H1 (cell line): ENCODE results near the gene DDX56. TPM values are rescaled to one million over a fixed set of nuclear protein-coding genes. Genes with fewer than 3 reads are reported as not detected.

Source experiments
- CTCF ChIA-PET: fragments of 300-600 bp; sonication (Branson Sonifier 250); formaldehyde crosslinking; loops from one replicate; lab custom pipeline; 2021; ENCODE audit not compliant: partially characterized antibody; lab: Charles Lee
- POLR2A ChIA-PET: fragments of 300-600 bp; sonication (Branson Sonifier 250); formaldehyde crosslinking; loops from one replicate; lab custom pipeline; 2021; ENCODE audit warnings: inconsistent platforms; ENCODE audit not compliant: partially characterized antibody; lab: Charles Lee
- DNase-seq, 2 experiments: peaks; one replicate each; pipeline versions ENCODE4 v3.0.0 to v3.0.0-alpha.2; 2010 to 2022; ENCODE audit warnings: low spot score in 2 of 2, low read depth in 1 of 2, mixed read lengths in 1 of 2
- FAIRE-seq: peaks from 2 replicates; lab custom pipeline; 2011; peaks lifted over from hg19 to GRCh38; lab: Jason Lieb, UNC
- H2AFZ ChIP-seq: 2 replicates; pipeline ENCODE4 v1.8.1; 2012; ENCODE audit warnings: low read length, inconsistent platforms
- H2AK5ac ChIP-seq: 2 replicates; pipeline ENCODE4 v1.6.1; 2013; ENCODE audit warnings: low read depth, low read length
- H2BK120ac ChIP-seq: replicated peaks from 2 replicates; pipeline ENCODE3; 2013; ENCODE audit warnings: low read depth, low read length, inconsistent platforms
- H2BK12ac ChIP-seq: 2 replicates; pipeline ENCODE4 v1.6.1; 2013; ENCODE audit warnings: low read depth, low read length
- H2BK15ac ChIP-seq: 2 replicates; pipeline ENCODE4 v1.6.1; 2013; ENCODE audit warnings: low read length
- H2BK20ac ChIP-seq: 2 replicates; pipeline ENCODE4 v1.6.1; 2013; ENCODE audit warnings: low read length
- H2BK5ac ChIP-seq: 2 replicates; pipeline ENCODE4 v1.6.1; 2013; ENCODE audit warnings: low read depth, low read length
- H3K14ac ChIP-seq: 2 replicates; pipeline ENCODE4 v1.6.1; 2013; ENCODE audit warnings: inconsistent platforms; ENCODE audit not compliant: insufficient read length
- H3K18ac ChIP-seq: 2 replicates; pipeline ENCODE4 v1.6.1; 2013; ENCODE audit warnings: low read length; ENCODE audit errors: extremely low read depth
- H3K23ac ChIP-seq: 2 replicates; pipeline ENCODE4 v1.6.1; 2013; ENCODE audit warnings: inconsistent platforms; ENCODE audit not compliant: insufficient read length
- H3K23me2 ChIP-seq: 2 replicates; pipeline ENCODE4 v1.6.1; 2013; ENCODE audit warnings: low read depth, low read length
- H3K27ac ChIP-seq: 2 replicates; pipeline ENCODE4 v1.6.1; 2011; ENCODE audit warnings: low read depth, low read length, inconsistent platforms
- H3K27me3 ChIP-seq, 4 experiments: replicated peaks in 1 of 4; 1 replicate in 1 of 4; 2 replicates in 3 of 4; pipeline versions ENCODE4 v1.6.1 to v1.8.1; 2011 to 2013; ENCODE audit warnings: low read length in 3 of 4, mild to moderate bottlenecking in 3 of 4, inconsistent platforms in 2 of 4, mixed read lengths in 2 of 4, moderate library complexity in 1 of 4; ENCODE audit not compliant: control insufficient read depth in 3 of 4, insufficient read depth in 3 of 4; ENCODE audit errors: extremely low read depth in 1 of 4
- H3K36me3 ChIP-seq, 4 experiments: 2 replicates each; pipeline versions ENCODE4 v1.6.1 to v1.8.1; 2011 to 2013; ENCODE audit warnings: mild to moderate bottlenecking in 4 of 4, low read length in 3 of 4, moderate library complexity in 2 of 4, control low read depth in 1 of 4, inconsistent platforms in 1 of 4; ENCODE audit not compliant: insufficient read depth in 4 of 4, control insufficient read depth in 2 of 4
- H3K4ac ChIP-seq: replicated peaks from 2 replicates; pipeline ENCODE3; 2013; ENCODE audit warnings: low read length, low read depth, mixed read lengths, inconsistent platforms; ENCODE audit not compliant: insufficient read length
- H3K4me1 ChIP-seq, 4 experiments: replicated peaks in 1 of 4; 1 replicate in 1 of 4; 2 replicates in 3 of 4; pipeline versions ENCODE4 v1.6.1 to v1.8.1; 2011 to 2013; ENCODE audit warnings: low read length in 3 of 4, inconsistent platforms in 2 of 4, mixed read lengths in 1 of 4; ENCODE audit not compliant: insufficient read depth in 4 of 4, control insufficient read depth in 3 of 4
- H3K4me2 ChIP-seq, 2 experiments: 2 replicates each; pipeline versions ENCODE4 v1.6.1 to v1.8.1; 2011 to 2013; ENCODE audit warnings: low read depth in 2 of 2, low read length in 2 of 2, control low read depth in 1 of 2, inconsistent platforms in 1 of 2, mild to moderate bottlenecking in 1 of 2; ENCODE audit not compliant: insufficient read depth in 1 of 2
- H3K4me3 ChIP-seq, 4 experiments: fragments of 200-600, 300-600 bp in 1 of 4; sonication (generic), shearing (Covaris generic), sonication (Bioruptor Twin) in 1 of 4; 2 replicates each; pipeline versions ENCODE4 v1.5.1 to v1.8.1; 2011 to 2016; ENCODE audit warnings: low read length in 4 of 4, low read depth in 3 of 4, control low read depth in 2 of 4, inconsistent platforms in 2 of 4, mild to moderate bottlenecking in 2 of 4, mixed read lengths in 1 of 4, moderate library complexity in 1 of 4; ENCODE audit not compliant: insufficient read depth in 2 of 4; ENCODE audit errors: extremely low read depth in 1 of 4
- H3K56ac ChIP-seq: replicated peaks from 2 replicates; pipeline ENCODE3; 2013; ENCODE audit warnings: low read depth, mild to moderate bottlenecking, mixed read lengths, low read length, inconsistent platforms; ENCODE audit not compliant: insufficient read length
- H3K79me1 ChIP-seq: 2 replicates; pipeline ENCODE4 v1.6.1; 2013; ENCODE audit warnings: low read depth, low read length, control low read depth
- H3K79me2 ChIP-seq, 2 experiments: 2 replicates each; pipeline versions ENCODE4 v1.6.1 to v1.8.1; 2012 to 2013; ENCODE audit warnings: low read length in 2 of 2, mild to moderate bottlenecking in 2 of 2, inconsistent platforms in 1 of 2; ENCODE audit not compliant: insufficient read depth in 2 of 2, control insufficient read depth in 1 of 2
- H3K9ac ChIP-seq, 4 experiments: replicated peaks in 1 of 4; 1 replicate in 1 of 4; 2 replicates in 3 of 4; pipeline versions ENCODE4 v1.6.1 to v1.8.1; 2011 to 2013; ENCODE audit warnings: low read depth in 3 of 4, low read length in 3 of 4, control low read depth in 2 of 4, mild to moderate bottlenecking in 2 of 4, moderate library complexity in 2 of 4, inconsistent platforms in 1 of 4; ENCODE audit errors: extremely low read depth in 1 of 4
- H3K9me3 ChIP-seq, 2 experiments: 2 replicates each; pipeline versions ENCODE4 v1.6.1 to v1.8.1; 2012 to 2013; ENCODE audit warnings: mild to moderate bottlenecking in 2 of 2, moderate library complexity in 2 of 2, control low read depth in 1 of 2, inconsistent platforms in 1 of 2, low read depth in 1 of 2, low read length in 1 of 2, mixed read lengths in 1 of 2; ENCODE audit not compliant: insufficient read depth in 2 of 2
- H4K20me1 ChIP-seq, 2 experiments: replicated peaks in 1 of 2; 2 replicates each; pipeline versions ENCODE3 to v1.8.1; 2011 to 2013; ENCODE audit warnings: inconsistent platforms in 2 of 2, low read length in 2 of 2, mild to moderate bottlenecking in 1 of 2; ENCODE audit not compliant: insufficient read depth in 2 of 2, control insufficient read depth in 1 of 2
- H4K5ac ChIP-seq: 2 replicates; pipeline ENCODE4 v1.6.1; 2013; ENCODE audit warnings: low read length, low read depth, mixed read lengths, inconsistent platforms; ENCODE audit not compliant: insufficient read length
- H4K8ac ChIP-seq: 2 replicates; pipeline ENCODE4 v1.8.0; 2013; ENCODE audit warnings: mild to moderate bottlenecking, moderate library complexity, low read length, inconsistent platforms; ENCODE audit not compliant: insufficient read depth; ENCODE audit errors: extremely low read depth
- H4K91ac ChIP-seq: replicated peaks from 2 replicates; pipeline ENCODE3; 2013; ENCODE audit warnings: low read length, mixed read lengths, inconsistent platforms; ENCODE audit not compliant: insufficient read length
- ASH2L ChIP-seq: fragments of 200-600, 300-600 bp; sonication (generic); IDR thresholded peaks from one replicate; pipeline ENCODE4 v1.7.1; 2017; ENCODE audit warnings: low read length
- CHD1 ChIP-seq: IDR thresholded peaks from 2 replicates; pipeline ENCODE4 v1.6.1; 2012; ENCODE audit warnings: low read depth, low read length, improper control_type of control experiment
- EP300 ChIP-seq, 2 experiments: IDR thresholded peaks; 1 replicate in 1 of 2; 2 replicates in 1 of 2; pipeline ENCODE4 v1.6.1; 2011 to 2012; ENCODE audit warnings: low read depth in 2 of 2, low read length in 2 of 2, mild to moderate bottlenecking in 2 of 2, borderline replicate concordance in 1 of 2, inconsistent platforms in 1 of 2, moderate library complexity in 1 of 2
- HDAC6 ChIP-seq: IDR thresholded peaks from one replicate; pipeline ENCODE4 v1.7.1; 2012; ENCODE audit warnings: low read depth, mild to moderate bottlenecking, inconsistent platforms, low read length, moderate library complexity
- SAP30 ChIP-seq: fragments of 300-600 bp; sonication (generic); IDR thresholded peaks from 2 replicates; pipeline ENCODE4 v1.7.1; 2012; ENCODE audit warnings: low read length, moderate library complexity, mild to moderate bottlenecking, inconsistent platforms; ENCODE audit not compliant: insufficient read depth, insufficient replicate concordance
- SIN3A ChIP-seq, 2 experiments: IDR thresholded peaks in 1 of 2; conservative IDR thresholded peaks in 1 of 2; 2 replicates each; pipeline ENCODE4 v1.6.1; 2011 to 2012; ENCODE audit warnings: low read length in 2 of 2, improper control_type of control experiment in 1 of 2, low read depth in 1 of 2, mild to moderate bottlenecking in 1 of 2
- WGBS, 2 experiments: shearing (Covaris generic) in 1 of 2; methylation state at CpG; one replicate each; pipeline versions ENCODE4 v1.1.6 to v1.1.7; 2013 to 2015; ENCODE audit warnings: low lambda C conversion rate in 2 of 2, mixed read lengths in 2 of 2, inconsistent platforms in 1 of 2, low coverage in 1 of 2, missing lambda C conversion rate in 1 of 2; ENCODE audit not compliant: insufficient replicate concordance in 2 of 2, insufficient coverage in 1 of 2, insufficient read length in 1 of 2; ENCODE audit errors: extremely low coverage in 1 of 2, missing lambda C conversion rate in 1 of 2; 5-methylcytosine and 5-hydroxymethylcytosine counted together
- polyA plus RNA-seq, 7 experiments: library from polyadenylated mRNA; depleted of rRNA in 3 of 7; stranded (reverse) in 5 of 7; unstranded in 2 of 7; fragments of >200 nt in 5 of 7; fragments of 200-250 nt in 2 of 7; gene quantifications; 1 replicate in 5 of 7; 2 replicates in 1 of 7; 4 replicates in 1 of 7; pipeline versions ENCODE4 v1.2.1 to v1.2.3, GENCODE V29; 2011 to 2013; ENCODE audit warnings: missing spikeins in 2 of 7, mixed read lengths in 2 of 7
- total RNA-seq: library from RNA; stranded (reverse); fragmentation: NEBNext Ultra II Directional; extraction: Animal tissue kit (Norgen Biotek cat#: 25700); gene quantifications from 2 replicates; pipeline ENCODE4 v1.2.1, GENCODE V29; 2021
- TF ChIP-seq, protein P1 (sequence below): IDR thresholded peaks from 2 replicates; pipeline ENCODE4 v1.6.1; 2012; ENCODE audit warnings: inconsistent platforms

DDX56 gene
- total and polyA plus RNA-seq, 2 of the 8 experiments (the other 6 are each of a cell fraction or from before 2014, with no cell fraction given): 56.9 to 81.6 TPM

DNA sequence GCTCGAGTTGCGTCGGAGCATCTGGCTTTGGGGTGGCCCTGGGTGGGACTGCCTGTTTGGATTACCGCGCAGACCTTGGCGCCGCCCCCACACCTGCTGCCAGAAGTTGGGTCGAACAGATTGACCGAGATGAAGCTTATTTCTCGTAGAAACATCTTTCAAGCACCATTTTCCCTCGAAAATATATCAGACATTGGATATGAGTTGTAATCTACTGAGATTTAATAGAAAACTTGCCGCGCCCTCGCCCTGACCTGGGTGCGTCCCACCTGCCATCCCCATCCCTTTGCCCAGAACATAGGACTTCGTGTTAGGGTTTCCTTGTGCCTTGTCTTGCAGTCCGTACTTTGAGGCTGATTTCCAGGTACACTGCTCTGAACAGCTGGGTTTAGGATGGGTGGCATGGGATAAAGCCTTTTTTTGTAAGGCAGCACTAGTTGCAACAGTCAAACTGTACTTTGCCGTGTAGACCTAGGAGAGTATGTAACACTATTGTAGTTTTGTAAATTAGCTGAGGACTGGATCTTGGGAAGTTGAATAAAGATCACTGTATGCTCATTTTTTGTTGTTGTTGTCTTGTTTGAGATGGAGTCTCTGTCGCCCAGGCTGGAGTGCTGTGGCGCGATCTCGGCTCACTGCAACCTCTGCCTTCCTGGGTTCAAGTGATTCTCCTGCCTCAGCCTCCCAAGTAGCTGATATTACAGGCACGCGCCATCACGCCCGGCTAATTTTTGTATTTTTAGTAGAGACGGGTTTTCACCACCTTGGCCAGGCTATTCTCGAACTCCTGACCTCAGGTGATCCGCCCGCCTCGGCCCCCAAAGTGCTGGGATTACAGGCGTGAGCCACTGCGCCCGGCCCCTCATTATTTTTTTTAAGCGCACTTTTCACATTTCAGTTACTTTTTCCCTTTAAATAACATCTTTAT lies 33.7 kb upstream of the DDX56 start:
- Histone ChIP-seq H4K20me1 (peaks cover 0 to 6% of the 10 kb centered on the region in 2 experiments), H3K9me3 (no peaks in the 10 kb centered on the region), H3K56ac (peak overlapping the region; percentile 84), H3K36me3 (no peaks in the 10 kb centered on the region), H3K23me2 (peaks cover 7% of the 10 kb centered on the region), H3K23ac (no peak overlapping the region), H3K4ac (peak overlapping the region; percentile 17), H4K5ac (peak overlapping the region; percentile 79), H2BK120ac (peak overlapping the region; percentile 58), H3K79me2 (peaks cover 6 to 50% of the 10 kb centered on the region in 2 experiments), H2BK12ac (peak overlapping the region; percentile 81), H3K4me3 (peak overlapping the region; percentile 71 to 92 (median 77)), H3K27ac (peak overlapping the region; percentile 89), H3K79me1 (no peaks in the 10 kb centered on the region; the same call in 1 of the 2 replicates), H3K18ac (peak overlapping the region; percentile 89; the same call in 1 of the 2 replicates), H2AK5ac (peak overlapping the region; percentile 99), H4K91ac (peak overlapping the region; percentile 36), H3K4me2 (peak overlapping the region; percentile 92 to 94), H3K14ac (peak overlapping the region; percentile 44), H2BK5ac (peak overlapping the region; percentile 95), H3K27me3 (no peaks in the 10 kb centered on the region), H2BK15ac (peak overlapping the region; percentile 100), H4K8ac (peak overlapping the region; percentile 98), H2AFZ (no peak overlapping the region), H3K9ac (peak overlapping the region; percentile 69 to 97 (median 90)), H3K4me1 (peaks cover 0 to 7% (median 1%) of the 10 kb centered on the region in 4 experiments; a peak in 2 of 7 replicates), H2BK20ac (0 out of 2 replicates have a peak overlapping the region, but pooled peaks have one; percentile 43)
- 51% methylated on average over 35 of the region's 35 CpGs; no CpG with 5 or more reads in 1 of the 2 experiments for WGBS, 2 experiments
- DNase-seq (no peak), FAIRE-seq (no peak)
- peak; percentile 73 for TF ChIP-seq SAP30
- no peak for TF ChIP-seq EP300 (IDR thresholded peaks at IDR 0.05; ENCODE audit: borderline replicate concordance in 1 of 2, low read depth in 2 of 2, low read length in 2 of 2)
- TF ChIP-seq CHD1: no peak
- TF ChIP-seq, protein P1, sequence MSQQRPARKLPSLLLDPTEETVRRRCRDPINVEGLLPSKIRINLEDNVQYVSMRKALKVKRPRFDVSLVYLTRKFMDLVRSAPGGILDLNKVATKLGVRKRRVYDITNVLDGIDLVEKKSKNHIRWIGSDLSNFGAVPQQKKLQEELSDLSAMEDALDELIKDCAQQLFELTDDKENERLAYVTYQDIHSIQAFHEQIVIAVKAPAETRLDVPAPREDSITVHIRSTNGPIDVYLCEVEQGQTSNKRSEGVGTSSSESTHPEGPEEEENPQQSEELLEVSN: no peak; the same call in 1 of the 2 replicates
- TF ChIP-seq SIN3A (conservative IDR thresholded peaks at IDR 0.05 in 1 of 2, IDR thresholded peaks at IDR 0.05 in 1 of 2; ENCODE audit: low read depth in 1 of 2, low read length in 2 of 2): peak; percentile 27 to 42; a peak in 1 of 4 replicates
- no peak for TF ChIP-seq HDAC6
- peak; percentile 54 for TF ChIP-seq ASH2L
- ChIA-PET POLR2A (interaction anchor here (0.8 to 3.2 kb wide), 20 partner anchors 8 to 241 kb away, joined by 3 to 18 read pairs (median 4); partner anchors contain the start of genes DDX56, H2AZ2, PPIA and TMED4), CTCF (no interaction called here)
